Stimulated activated CD4-positive, alpha-beta T cell treated with anti-CD3 and anti-CD28 coated beads, TNF-alpha, amount 100 ng/mL, for 48 hours (primary cell): ENCODE data around the gene TCEANC2.
"Not testable (repeated sequence)": the region's sequence is repeated elsewhere in the genome, so short reads cannot be mapped to it uniquely, and the experiment has no call there.

Experiments used
- DNase-seq, 3 donors: peaks; one replicate each; pipeline ENCODE4 v3.0.0-alpha.2; 2020; ENCODE audit warnings: low read depth in 3 of 3

The TCEANC2 gene

DNA sequence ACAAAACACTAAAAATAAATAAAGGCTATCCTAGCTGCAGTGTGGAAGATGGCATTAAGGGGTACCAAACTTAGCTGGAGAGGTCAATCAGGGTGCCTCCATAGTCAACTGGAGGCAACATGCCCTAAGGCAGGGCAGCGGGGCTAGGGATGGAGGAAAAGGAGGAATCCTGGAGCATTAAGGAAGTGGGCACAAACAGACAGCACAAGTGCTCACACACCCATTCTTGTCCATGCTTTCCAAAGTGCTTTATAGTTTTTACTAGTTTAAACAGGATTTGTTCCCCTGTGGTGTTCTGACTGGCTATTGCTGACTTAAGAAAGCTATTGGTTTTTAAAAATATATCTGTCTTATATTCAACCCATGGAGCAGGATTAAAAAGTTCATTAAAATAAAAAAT lies 33.3 kb downstream of the TCEANC2 start:
- no peak for DNase-seq

- no peak for DNase-seq
These were observed 35.0 kb downstream of the TCEANC2 start for GRCh38 chr1:54088385-54088784.

- DNase-seq = no peak
These were observed 38.3 kb downstream of the TCEANC2 start for GRCh38 chr1:54091666-54092065.

- DNase-seq = no peak
These were observed 40.8 kb downstream of the TCEANC2 start for GRCh38 chr1:54094001-54094729.

- DNase-seq = not testable (repeated sequence)
These were observed 41.3 kb downstream of the TCEANC2 start for GRCh38 chr1:54094730-54095105.

GRCh38 chr1:54095546-54096226 lies 42.3 kb downstream of the TCEANC2 start:
- no peak for DNase-seq

DNA sequence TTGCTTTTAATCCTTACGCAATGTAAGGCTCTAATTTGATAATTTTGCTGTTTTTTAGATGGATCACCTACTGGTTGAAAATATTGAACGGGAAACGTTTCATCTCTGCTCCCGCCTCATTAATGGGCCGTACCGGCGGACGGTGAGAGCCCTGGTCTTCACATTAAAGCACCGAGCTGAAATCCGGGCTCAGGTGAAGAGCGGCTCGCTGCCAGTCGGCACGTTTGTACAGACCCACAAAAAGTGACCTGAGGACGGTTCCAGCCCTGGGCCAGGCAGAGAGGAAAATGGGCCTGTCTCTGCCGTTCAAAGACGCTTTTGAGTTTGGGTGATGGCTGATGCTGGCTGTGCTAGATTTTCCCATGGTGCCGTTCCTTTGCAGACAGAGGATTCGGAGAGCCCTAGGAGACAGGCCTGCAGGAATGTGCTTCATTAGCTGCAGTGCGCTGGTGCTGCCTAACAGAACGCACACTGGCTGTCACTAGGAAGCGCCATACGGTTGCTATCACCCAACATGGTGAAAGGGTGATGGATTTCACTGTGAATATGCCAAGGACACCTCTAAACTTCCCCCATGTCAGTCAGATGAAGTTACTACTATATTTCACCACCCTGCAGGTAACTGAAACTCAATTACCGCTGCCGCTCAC lies 42.9 kb downstream of the TCEANC2 start:
- DNase-seq = no peak

DNA sequence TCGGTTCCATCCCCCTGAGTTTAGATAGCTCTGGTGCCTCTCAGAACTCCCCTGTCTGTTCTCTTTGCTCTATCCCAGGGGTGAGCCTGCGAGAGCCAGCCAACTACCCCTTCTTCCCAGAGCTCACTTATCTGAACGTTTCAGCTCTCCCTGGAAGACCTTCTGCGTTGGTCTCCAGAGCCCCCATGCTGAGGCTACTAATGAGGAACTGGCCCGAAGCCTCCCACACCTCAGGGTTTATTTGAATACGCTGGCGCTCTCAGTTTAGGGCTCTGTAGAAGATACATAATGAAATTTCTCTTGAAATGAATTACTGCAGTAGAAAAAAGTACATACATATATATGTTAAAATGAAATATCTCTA lies 43.5 kb downstream of the TCEANC2 start:
- no peak for DNase-seq

DNA sequence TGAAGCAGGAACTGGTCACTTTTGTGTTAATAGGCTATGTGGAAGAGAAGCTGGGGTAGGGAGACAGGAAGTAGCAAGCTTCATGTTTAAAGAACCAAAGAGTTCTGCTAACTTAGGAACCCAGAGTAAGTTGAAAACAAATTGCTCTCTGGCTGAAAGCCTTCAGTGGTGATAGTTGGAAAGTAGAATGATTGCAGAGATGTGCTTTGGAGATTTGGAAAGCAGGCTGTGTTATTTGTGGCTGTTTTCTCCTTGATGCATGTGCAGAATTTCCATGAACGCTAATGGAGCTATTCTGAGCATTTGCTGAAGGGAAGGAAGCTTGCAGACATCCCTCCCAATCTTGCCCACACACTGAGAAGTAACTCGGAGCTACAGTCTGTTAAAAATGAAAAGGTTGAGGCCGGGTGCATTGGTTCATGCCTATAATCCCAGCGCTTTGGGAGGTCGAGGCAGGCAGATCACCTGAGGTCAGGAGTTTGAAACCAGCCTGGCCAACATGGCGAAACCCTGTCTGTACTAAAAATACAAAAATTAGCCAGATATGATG lies 45.7 kb downstream of the TCEANC2 start:
- DNase-seq = no peak

DNA sequence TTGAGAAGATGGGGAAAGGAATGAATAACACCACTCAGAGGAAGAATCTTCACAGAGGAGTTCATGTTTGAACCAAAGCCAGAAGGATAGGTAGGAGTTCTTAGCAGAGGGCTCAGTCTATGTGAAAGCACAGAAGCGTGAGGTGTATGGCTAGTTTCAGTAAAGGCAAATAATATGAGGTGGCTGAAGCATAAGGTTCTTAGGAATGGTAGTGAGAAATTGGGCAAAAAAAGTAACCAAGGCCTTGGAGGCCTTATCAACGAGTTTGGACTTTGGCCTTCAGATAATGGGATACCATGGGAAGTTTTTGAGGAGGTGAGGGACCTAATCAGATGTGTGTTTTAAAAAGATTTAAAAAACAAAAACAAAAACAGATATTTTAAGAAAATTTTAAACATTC lies 47.1 kb downstream of the TCEANC2 start:
- DNase-seq = no peak

DNA sequence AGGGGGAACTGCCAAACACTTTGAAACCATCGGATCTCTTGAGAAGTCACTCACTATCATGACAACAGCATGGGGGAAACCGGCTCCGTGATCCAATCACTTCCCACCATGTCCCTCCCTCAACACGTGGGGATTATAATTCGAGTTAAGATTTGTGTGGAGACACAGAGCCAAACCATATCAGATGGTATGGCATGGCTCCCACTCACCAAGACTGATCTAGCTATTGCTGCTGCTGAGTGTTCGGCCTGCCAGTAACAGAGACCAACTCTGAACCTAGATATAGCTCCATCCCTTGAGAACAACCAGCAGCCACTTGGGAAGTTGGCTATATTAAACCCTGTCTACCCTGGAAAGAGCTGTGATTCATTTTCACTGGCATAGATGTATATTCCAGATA lies 50.0 kb downstream of the TCEANC2 start:
- no peak for DNase-seq

DNA sequence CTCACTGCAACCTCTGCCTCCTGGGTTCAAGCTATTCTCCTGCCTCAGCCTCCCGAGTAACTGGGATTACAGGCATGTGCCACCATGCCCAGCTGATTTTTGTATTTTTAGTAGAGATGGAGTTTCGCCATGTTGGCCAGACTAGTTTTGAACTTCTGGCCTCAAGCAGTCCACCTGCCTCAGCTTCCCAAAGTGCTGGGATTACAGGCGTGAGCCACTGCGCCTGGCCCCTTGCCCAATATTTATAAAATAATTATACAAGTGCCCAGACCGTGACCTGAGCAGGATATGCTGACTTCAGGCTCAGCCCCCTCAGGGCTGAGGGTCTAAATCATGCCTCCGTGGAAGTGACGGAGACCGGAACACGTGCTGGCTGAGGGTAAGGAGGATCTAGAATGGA lies 51.2 kb downstream of the TCEANC2 start:
- not testable (repeated sequence) for DNase-seq

DNA sequence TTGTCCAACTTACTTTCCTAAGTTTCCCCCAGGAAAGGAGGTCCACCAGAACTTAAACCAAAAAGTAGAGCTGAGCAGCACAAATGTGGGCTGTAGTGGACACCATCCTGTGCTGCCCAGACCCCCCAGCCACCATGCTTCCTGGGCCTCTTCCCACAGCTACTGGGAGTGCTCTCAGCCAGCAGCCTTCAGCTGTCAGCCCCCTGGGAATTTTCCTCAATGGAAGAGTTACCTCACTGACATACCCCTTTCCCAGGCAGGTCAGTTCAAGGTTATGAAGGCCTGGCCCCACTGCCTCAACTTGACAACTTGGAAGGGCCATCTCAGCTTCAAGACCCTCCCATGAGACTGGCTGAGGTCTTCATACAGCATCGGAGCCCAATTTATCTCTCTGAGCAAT lies 51.7 kb downstream of the TCEANC2 start:
- no peak for DNase-seq

DNA sequence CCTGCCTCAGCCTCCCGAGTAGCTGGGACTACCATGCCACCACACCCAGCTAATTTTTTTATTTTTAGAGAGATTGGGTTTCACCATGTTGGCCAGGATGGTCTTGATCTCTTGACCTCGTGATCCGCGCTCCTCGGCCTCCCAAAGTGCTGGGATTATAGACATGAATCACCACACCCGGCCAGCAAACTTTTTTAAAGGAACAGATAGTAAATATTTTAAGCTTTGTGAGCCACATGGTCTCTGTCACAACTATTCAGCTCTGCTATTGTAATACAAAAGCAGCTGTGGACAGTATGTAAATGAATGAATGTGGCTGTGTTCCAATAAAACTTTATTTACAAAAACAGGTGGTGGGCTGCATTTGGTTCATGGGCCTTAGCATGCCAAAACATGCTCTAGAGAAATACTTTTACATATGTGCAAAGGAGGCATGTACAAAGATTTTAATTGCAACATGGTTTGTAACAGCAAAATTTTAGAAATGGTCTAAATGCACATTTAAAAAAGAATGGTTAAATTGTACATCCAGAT lies 52.4 kb downstream of the TCEANC2 start:
- DNase-seq = no peak

GRCh38 chr1:54107131-54107530 lies 53.7 kb downstream of the TCEANC2 start:
- DNase-seq = no peak

DNA sequence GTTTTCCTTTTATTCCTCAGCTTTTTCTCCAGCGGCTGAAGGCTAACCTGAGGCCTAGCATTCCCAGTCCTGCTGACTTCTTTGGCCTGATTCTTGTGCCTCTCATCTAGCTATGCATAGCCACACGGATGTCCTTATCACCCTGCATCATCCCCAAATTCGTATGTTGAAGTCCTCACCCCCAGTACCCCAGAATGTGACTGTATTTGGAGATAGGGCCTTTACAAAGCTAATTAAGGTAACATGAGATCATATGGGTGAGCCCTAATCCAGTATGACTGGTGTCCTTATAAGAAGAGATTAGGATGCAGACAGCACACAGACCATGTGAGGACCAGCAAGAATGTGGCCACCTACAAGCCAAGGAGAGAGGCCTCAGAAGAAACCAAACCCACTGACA lies 54.7 kb downstream of the TCEANC2 start:
- DNase-seq = no peak

- DNase-seq = no peak
These were observed 56.0 kb downstream of the TCEANC2 start for GRCh38 chr1:54109129-54110090.

GRCh38 chr1:54110996-54111395 lies 57.6 kb downstream of the TCEANC2 start:
- no peak for DNase-seq

DNA sequence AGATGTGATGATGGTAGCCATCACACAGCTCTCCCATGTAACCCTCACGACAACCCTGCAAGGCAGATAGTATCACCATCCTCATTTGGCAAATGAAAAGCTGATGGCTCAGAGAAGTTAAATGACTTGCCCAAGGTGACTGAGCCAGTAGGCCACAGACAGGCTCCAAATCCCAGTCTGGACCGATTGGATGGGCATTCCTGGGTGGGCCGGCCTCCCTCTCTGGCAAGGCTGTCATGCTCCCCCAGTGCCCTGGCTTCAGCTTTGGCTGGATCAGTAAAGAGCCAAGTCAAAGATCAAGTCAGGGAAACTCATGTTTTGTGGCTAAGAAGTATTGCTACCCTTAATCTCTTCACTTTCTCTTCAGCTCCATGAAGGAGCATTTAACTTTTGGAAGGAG lies 58.2 kb downstream of the TCEANC2 start:
- DNase-seq = no peak

DNA sequence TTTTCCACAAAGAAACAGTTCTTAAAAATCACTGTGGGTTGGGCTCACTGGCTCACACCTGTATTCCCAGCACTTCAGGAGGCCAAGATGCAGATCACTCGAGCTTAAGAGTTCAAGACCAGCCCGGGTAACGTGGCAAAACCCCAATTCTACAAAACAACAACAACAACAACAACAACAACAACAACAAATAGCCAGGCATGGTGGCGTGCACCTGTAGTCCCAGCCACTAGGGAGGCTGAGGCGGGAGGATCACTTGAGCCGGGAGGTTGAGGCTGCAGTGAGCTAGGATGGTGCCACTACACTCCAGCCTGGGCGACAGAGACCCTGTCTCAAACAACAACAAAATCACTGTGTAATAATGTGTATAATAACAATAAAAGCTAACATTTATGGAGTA lies 58.6 kb downstream of the TCEANC2 start:
- no peak for DNase-seq

DNA sequence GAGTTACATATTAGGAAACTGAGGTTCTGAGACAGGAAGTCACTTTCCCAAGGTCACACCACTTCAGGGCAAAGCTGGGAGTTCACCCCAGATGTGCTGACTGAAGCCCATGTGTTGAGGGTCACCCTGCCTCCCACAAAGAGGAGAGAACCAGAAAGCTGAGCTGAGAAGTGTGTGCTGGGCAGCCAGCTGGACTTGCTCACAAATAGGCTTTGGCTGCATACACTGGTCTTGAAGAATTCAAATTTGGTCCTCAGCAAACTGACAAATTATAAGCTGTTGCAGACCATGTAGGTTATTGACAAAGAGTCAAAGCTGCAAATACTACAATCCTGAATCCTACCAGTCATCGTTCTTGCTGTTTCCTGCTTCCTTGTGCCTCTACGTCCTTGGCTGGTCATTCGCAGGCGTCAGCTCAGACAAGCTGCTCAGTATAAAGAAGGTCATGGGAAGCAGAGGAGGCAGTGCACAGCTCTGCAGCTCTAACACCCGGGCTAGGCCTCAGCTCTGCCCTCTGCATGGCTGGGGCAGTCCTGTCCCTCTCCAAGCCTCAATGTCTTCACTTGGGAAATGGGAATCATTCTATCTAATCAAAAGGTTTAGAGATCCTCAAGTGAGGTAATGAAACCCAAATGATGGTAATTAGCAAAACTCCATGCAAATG lies 59.4 kb downstream of the TCEANC2 start:
- no peak for DNase-seq
